Measurements from ENCODE around the gene HK1.

DNA sequence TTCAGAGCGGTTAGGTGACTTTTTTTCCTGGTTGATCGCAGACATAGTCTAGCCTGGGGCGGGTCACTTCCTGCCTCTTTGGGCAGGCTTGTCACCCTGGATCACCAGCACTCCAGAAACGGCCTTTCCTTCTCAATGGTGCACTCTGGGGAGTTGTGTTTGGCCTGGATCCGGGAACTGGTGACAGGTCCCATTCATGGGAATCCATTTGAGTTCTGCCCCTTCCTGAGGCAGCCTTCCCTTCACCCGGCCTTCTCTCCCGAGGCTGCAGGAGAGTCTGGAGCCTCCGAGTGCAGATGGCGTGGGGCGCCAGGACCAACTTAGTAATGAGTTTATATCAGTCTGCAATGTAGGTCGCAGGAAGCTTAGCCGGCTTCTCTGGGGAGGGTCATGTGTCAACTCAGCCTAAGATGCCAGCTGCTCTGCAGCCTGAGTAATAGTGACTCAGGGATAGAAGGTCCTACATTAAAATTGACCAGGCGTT, 84.2 kb downstream of the HK1 start:
- TF ChIP-seq, protein P1, sequence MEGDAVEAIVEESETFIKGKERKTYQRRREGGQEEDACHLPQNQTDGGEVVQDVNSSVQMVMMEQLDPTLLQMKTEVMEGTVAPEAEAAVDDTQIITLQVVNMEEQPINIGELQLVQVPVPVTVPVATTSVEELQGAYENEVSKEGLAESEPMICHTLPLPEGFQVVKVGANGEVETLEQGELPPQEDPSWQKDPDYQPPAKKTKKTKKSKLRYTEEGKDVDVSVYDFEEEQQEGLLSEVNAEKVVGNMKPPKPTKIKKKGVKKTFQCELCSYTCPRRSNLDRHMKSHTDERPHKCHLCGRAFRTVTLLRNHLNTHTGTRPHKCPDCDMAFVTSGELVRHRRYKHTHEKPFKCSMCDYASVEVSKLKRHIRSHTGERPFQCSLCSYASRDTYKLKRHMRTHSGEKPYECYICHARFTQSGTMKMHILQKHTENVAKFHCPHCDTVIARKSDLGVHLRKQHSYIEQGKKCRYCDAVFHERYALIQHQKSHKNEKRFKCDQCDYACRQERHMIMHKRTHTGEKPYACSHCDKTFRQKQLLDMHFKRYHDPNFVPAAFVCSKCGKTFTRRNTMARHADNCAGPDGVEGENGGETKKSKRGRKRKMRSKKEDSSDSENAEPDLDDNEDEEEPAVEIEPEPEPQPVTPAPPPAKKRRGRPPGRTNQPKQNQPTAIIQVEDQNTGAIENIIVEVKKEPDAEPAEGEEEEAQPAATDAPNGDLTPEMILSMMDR (IDR thresholded peaks at IDR 0.05): no peak
- no peak for TF ChIP-seq POLR2A (IDR thresholded peaks at IDR 0.05)
